Keratinocyte (primary cell): Measurements from ENCODE around the gene PGLYRP3.
A peak's percentile ranks its signal among the peaks of the same experiment; 100 is the strongest.

Experiments
- EZH2 ChIP-seq: IDR thresholded peaks from one replicate; pipeline ENCODE4 v1.6.1; 2012; ENCODE audit warnings: inconsistent platforms, mild to moderate bottlenecking, low read length, moderate library complexity
- TF ChIP-seq, protein P1 (sequence below), 3 experiments: IDR thresholded peaks in 1 of 3; conservative IDR thresholded peaks in 1 of 3; optimal IDR thresholded peaks in 1 of 3; 2 replicates in 2 of 3; 3 replicates in 1 of 3; pipeline versions ENCODE3 to v1.5.1; 2011; ENCODE audit warnings: low read length in 3 of 3, mild to moderate bottlenecking in 3 of 3, moderate library complexity in 2 of 3, control low read depth in 1 of 3, inconsistent platforms in 1 of 3; ENCODE audit not compliant: insufficient read depth in 2 of 3; ENCODE audit errors: extremely low read depth in 1 of 3

- TF ChIP-seq, protein P1, sequence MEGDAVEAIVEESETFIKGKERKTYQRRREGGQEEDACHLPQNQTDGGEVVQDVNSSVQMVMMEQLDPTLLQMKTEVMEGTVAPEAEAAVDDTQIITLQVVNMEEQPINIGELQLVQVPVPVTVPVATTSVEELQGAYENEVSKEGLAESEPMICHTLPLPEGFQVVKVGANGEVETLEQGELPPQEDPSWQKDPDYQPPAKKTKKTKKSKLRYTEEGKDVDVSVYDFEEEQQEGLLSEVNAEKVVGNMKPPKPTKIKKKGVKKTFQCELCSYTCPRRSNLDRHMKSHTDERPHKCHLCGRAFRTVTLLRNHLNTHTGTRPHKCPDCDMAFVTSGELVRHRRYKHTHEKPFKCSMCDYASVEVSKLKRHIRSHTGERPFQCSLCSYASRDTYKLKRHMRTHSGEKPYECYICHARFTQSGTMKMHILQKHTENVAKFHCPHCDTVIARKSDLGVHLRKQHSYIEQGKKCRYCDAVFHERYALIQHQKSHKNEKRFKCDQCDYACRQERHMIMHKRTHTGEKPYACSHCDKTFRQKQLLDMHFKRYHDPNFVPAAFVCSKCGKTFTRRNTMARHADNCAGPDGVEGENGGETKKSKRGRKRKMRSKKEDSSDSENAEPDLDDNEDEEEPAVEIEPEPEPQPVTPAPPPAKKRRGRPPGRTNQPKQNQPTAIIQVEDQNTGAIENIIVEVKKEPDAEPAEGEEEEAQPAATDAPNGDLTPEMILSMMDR (optimal IDR thresholded peaks at IDR 0.05 in 1 of 3, IDR thresholded peaks at IDR 0.05 in 1 of 3, conservative IDR thresholded peaks at IDR 0.05 in 1 of 3; ENCODE audit: extremely low read depth in 1 of 3, insufficient read depth in 2 of 3, low read length in 3 of 3), result peak; percentile 29 to 63 (median 37)
- TF ChIP-seq EZH2, result no peak
These were observed 19.8 kb downstream of the PGLYRP3 start for GRCh38 chr1:153292740-153293479.
